Esophagus muscularis mucosa (tissue), 4 donors: ENCODE results near the gene TRERF1.

Source experiments
- EP300 ChIP-seq: sonication (generic); formaldehyde crosslinking; IDR thresholded peaks from one replicate; pipeline ENCODE4 v1.6.1; 2017; ENCODE audit warnings: antibody characterized with exemption
- POLR2A ChIP-seq: fragments of 450-650 bp; IDR thresholded peaks from one replicate; pipeline ENCODE4 v1.6.1; 2017; ENCODE audit warnings: antibody characterized with exemption, moderate library complexity, mild to moderate bottlenecking, low read depth
- POLR2AphosphoS5 ChIP-seq, 2 donors: sonication (generic); formaldehyde crosslinking; IDR thresholded peaks; one replicate each; pipeline ENCODE4 v1.6.1; 2017; ENCODE audit warnings: antibody characterized with exemption in 2 of 2
- TF ChIP-seq, protein P1 (sequence below), 3 experiments: fragments of 200-600 bp in 2 of 3; fragments of 450-650 bp in 1 of 3; sonication (generic) in 2 of 3; IDR thresholded peaks; one replicate each; pipeline ENCODE4 v1.5.1; 2017 to 2019; ENCODE audit warnings: antibody characterized with exemption in 3 of 3, mild to moderate bottlenecking in 2 of 3, moderate library complexity in 1 of 3

DNA sequence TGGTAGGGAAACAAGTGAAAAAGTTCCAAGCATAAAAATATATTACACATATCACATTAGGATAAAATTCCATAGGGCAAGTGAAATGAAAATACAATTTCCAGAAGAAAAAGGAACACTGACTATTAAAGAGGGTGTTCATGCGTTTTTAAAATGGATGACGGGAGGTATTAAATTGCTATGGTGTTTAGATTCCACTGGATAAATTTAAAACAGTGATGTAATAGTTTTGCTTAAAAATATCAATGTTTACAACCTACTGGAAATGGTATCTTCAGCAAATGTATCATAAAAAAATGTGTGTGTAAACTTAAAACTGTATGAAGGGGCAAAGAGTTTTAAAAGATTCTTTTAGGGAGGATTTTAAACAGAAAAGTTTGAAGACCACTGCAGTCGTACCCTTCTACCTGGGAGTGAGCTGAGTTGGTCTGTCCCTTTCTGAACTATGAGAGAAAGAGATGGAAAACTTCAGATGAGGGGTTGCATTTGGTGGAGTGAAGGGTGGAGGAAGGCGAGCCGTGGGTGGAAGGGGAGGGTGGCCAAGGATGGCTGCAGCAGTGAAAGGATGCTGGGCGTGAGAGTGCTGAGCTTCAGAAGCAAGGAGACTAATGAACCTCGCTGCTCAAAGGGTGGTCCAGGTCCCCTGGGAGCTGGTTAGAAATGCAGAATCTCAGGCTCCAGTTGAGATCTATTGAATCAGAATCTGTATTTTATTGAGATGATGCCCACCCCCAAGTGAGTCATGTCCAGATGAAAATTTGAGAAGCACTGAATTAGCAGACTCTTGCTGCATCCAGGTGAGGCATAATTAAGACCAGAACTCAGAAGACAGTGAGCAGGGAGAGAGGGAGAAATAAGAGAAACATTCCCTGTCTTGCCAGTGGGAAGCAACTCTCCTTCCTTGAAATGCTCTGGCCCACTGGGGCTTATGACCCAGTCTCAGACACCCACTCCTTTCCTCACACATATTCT, 179.6 kb downstream of the TRERF1 start:
- TF ChIP-seq, protein P1, sequence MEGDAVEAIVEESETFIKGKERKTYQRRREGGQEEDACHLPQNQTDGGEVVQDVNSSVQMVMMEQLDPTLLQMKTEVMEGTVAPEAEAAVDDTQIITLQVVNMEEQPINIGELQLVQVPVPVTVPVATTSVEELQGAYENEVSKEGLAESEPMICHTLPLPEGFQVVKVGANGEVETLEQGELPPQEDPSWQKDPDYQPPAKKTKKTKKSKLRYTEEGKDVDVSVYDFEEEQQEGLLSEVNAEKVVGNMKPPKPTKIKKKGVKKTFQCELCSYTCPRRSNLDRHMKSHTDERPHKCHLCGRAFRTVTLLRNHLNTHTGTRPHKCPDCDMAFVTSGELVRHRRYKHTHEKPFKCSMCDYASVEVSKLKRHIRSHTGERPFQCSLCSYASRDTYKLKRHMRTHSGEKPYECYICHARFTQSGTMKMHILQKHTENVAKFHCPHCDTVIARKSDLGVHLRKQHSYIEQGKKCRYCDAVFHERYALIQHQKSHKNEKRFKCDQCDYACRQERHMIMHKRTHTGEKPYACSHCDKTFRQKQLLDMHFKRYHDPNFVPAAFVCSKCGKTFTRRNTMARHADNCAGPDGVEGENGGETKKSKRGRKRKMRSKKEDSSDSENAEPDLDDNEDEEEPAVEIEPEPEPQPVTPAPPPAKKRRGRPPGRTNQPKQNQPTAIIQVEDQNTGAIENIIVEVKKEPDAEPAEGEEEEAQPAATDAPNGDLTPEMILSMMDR (IDR thresholded peaks at IDR 0.05): no peak
- no peak for TF ChIP-seq POLR2A
- TF ChIP-seq POLR2AphosphoS5 (IDR thresholded peaks at IDR 0.05): no peak
- TF ChIP-seq EP300: no peak
